GM11168 (cell line): ENCODE measurements around the gene SPIN4.
"Not testable (repeated sequence)": the region's sequence is repeated elsewhere in the genome, so short reads cannot be mapped to it uniquely, and the experiment has no call there.

ENCODE experiments used
- in situ Hi-C: fragments of 300-500 bp; cut with MboI; formaldehyde crosslinking; loops from one replicate; pipeline ENCODE4 v1.12.0; 2022; ENCODE audit warnings: low sequenced_read_pairs; ENCODE audit not compliant: unreplicated experiment

Gene SPIN4

DNA sequence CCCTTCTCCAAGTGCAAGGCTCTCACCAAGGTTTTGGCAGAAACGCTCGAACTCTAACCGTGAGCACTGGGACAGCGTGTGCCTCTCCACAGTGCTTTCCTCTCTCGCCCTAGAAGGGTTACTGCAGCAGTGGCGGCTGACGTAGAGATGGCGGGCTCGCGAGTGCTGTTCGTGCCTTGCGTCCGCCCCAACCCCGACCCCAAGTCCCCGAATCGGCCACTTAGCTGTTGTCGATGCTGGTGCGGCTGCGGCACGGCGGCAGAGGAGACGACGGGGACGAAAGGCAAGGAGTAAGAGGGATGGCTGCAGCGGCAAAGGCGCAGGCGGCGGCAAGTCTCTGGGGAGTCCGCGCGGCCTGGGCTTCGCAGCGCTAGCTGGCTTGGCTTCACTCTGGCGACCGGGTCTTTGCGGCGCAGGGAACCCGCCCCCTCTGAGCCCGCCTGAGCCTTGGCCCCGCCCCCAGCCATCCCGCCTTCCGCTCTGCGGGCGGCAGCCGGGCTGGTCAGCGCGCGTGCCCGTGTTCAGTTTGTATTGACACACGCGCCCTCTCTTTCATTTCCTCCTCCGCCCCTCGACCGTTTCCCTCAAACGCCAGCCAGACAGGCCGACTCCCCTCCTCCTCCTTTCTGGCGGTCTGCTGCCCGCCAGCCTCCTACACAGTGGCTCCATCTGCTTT is at the start of gene SPIN4:
Gene SPIN4, minus strand, starts transcription at position 392 of the 676 bp plus-strand sequence. CDS start 513 bp downstream, outside the sequence.
- in situ Hi-C loops = no loop called here

DNA sequence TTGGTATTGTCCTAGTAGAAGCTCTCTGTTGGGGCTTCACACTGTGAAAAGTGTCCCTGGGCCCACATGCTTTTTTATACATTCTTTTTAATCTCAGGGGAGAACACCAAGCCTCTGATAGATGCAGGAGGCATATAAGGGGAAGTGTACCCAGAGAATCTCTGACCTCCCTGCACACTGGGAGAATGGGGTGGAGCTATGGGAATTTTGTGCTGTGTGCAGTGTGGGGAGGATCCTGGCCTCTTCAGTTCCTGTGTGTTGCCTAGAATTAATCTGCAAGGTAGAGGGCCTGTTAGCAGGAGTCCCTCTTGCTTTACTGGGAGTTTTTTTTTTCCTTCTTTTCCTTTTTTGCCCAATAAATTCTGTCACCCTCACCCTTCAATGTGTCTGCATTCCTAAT is 49.2 kb upstream of the SPIN4 start:
- in situ Hi-C loops = no loop called here

DNA sequence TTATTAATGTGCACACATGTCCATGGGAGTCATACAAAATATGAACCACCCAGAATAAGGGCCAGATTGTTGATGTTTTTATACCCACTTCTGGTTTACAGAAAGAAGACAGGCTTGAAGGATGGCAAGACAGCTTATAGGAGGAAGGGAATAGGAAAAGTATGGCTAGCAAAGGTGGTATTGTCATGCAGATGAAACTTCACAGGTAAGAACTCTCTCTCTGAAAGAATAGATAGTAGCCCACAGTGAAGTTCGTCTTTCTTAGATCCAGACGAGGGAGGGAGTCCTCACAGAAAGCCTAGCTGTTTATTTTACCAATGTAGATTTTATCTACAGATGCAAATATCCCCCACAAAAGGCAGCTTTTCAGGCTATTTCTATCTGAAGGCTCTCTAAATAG is 43.7 kb upstream of the SPIN4 start:
- in situ Hi-C loops = no loop called here

DNA sequence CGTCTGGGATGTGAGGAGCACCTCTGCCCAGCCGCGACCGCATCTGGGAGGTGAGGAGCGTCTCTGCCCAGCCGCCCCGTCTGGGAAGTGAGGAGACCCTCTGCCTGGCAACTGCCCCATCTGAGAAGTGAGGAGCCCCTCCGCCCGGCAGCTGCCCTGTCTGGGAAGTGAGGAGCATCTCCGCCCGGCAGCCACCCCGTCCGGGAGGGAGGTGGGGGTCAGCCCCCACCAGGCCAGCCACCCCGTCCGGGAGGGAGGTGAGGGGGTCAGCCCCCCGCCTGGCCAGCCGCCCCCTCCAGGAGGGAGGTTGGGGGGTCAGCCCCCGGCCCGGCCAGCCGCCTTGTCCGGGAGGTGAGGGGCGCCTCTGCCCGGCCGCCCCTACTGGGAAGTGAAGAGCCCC is 42.0 kb upstream of the SPIN4 start:
- in situ Hi-C loops = not testable (repeated sequence)

DNA sequence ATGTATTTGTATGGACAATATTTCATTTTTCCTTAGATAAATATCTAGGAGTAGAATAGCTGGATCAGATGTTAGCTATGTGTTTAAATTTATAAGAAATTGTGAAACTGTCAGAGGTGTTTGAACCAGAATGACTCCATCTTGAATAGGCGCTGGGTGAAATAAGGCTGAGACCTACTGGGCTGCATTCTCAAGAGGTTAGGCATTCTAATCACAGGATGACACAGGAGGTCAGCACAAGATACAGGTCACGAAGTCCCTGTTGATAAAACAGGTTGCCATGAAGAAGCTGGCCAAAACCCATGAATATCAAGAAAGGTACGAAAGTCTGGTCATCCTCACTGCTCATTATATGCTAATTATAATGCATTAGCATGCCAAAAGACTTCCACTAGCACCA is 36.3 kb upstream of the SPIN4 start:
- in situ Hi-C loops = no loop called here

DNA sequence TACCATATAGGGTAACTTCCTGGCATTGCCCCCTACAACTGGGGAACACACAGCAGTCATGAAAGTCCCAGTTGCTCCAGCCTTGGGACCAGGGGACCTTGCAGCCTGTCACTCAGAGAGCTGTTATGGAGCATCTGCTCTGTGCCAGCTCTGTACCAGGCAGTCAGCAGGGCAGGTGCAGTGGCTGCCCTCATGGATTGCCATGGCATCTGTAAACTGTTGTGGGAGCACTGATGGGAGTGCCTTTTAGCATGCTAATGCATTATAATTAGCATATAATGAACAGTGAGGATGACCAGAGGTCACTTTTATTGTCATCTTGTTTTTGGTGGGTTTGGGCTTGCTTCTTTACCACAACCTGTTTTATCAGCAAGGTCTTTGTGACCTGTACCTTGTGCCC is 33.1 kb upstream of the SPIN4 start:
- in situ Hi-C loops = not testable (repeated sequence)

DNA sequence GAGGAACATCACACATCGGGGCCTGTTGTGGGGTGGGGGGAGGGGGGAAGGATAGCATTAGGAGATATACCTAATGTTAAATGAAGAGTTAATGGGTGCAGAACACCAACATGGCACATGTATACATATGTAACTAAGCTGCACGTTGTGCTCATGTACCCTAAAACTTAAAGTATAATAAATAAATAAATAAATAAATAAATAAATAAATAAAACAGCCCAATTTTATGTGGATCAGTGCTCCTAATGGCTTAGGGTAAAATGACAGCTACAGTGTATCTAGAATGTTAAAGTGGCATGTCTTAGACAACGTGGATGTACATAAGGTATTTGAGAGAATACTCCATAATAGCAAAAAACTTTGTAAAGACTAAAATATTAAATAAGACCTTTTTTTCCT is 21.9 kb upstream of the SPIN4 start:
- in situ Hi-C loops = not testable (repeated sequence)

DNA sequence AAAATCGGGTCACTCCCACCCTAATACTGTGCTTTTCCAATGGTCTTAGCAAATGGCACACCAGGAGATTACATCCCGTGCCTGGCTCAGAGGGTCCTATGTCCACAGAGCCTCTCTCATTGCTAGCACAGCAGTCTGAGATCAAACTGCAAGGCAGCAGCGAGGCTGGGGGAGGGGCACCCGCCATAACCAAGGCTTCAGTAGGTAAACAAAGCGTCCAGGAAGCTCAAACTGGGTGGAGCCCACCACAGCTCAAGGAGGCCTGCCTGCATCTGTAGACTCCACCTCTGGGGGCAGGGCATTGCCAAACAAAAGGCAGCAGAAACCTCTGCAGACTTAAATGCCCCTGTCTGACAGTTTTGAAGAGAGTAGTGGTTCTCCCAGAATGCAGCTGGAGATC is 16.6 kb upstream of the SPIN4 start:
- in situ Hi-C loops = not testable (repeated sequence)

DNA sequence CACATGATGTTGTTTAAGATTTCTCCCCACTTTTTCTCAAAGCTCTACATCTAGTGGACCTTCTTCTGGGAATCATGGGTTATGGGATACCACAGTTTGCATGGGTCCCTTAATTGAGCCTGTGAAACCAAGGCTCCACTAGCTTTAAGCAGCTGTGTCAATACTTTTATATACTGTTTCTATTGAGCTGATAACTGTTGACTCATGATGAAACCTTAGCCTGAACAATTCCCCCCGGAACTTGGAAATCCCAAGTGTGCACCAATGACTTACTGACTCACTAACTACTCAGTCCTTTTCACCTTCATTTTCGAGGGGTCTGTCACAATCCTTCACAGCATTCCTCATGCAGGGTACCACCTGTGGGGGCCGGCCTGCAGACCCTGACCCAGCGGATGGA is 12.7 kb upstream of the SPIN4 start:
- in situ Hi-C loops = no loop called here

DNA sequence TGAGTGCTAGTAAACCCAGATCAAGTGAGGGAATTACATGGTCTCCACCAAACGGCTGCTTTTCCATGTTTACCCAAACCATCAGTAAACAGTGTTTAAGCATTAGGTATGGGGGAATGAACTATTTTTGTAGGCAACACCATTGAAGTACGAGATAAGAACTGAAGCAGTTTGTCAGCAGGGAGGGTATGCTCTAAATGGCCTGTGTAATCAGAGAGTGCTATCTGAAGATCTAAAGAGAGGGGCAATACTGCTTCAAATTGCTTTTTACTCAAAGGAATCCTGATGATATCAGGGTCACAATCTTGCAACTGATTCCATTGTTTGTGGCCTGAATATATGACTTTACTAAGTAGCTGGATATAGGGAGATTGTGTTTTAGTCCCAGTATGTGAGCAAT is 10.4 kb upstream of the SPIN4 start:
- in situ Hi-C loops = no loop called here

DNA sequence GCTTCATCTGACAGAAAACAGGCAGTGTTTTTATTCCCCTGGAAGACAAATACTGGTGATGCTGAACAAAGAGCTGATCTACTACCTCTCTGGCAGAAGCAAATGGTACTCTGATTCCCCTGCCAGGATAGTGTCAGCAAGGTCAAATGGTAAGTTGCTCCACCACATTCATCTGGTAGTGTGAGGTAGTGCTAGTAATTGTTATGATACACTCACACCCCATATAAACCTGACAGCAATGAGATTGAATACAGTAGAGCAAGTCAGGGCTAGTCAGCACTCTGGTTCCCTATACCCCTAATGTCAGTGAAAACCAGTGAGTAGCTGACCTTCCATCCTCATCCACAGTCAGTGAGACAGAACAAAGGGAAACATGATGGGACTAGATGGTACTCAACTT is 3.4 kb upstream of the SPIN4 start:
- in situ Hi-C loops = no loop called here

DNA sequence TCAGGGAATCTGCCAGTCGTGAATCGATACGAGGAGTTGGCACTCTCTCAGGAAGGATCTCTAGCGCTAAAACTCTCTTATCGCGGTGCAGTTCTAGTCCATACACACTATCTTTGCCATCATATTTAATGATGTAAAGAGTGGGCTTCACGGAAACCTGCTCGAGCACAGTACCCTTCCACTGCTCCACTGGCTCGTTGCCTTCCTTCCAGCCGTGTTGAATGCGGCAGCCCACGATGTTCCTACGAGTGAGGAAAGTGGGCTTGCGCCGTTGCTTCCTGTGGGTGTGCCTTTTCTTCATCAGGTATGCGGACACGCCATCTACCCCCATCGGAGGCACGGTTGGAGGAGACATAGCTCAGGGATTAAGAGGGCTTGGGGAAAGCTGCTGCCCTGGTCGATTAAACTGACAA is 661 bp downstream of the SPIN4 start:
- in situ Hi-C loops = no loop called here

DNA sequence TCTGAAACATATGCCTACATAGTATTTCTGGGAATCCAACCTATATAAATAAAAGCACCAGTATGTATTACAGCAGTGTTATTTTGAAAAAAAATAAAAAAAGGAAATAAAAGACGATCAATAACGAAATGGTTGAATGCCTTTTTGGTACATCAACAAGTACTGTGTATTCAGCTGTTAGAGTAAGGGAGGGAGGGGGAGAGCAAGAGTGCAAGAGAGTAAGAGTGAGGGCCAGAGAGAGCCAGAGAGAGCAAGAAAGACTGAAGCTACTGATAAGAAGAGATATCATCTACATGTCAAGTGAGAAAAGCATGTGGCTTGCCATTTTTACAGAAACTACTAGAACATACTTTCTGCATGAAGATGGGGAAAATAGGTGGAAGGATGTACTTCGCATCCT is 1.8 kb downstream of the SPIN4 start:
- in situ Hi-C loops = no loop called here

DNA sequence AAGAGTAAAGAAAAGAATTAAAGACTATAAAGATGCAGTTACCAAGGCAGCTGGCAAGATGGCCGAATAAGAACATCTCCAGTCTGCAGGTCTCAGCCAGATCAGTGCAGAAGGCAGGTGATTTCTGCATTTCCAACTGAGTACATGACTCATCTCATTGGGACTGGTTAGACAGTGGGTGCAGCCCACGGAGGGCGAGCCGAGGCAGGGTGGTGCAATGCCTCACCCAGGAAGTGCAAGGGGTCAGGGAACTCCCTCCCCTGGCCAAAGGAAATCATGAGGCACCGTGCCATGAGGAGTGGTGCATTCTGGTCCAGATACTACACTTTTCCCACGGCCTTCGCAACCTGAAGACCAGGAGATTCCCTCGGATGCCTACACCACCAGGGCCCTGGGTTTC is 20.5 kb downstream of the SPIN4 start:
- in situ Hi-C loops = no loop called here

DNA sequence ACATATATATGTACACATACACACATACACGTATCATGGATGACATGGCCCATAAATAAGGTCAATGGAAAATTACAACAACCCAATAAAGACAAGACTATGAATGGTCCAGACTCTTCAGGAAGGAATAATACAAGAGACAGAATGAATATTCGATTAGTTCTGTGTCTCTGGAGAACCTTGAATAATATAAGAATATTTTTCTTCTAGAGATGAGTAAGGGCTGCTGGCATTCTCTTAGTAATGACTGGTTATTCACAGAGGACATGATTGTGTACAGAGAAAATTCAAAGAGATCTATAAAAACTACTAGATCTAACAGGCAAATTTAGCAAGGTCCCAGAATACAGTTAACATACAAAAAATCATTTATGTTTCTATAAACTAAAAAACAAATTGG is 23.3 kb downstream of the SPIN4 start:
- in situ Hi-C loops = no loop called here

DNA sequence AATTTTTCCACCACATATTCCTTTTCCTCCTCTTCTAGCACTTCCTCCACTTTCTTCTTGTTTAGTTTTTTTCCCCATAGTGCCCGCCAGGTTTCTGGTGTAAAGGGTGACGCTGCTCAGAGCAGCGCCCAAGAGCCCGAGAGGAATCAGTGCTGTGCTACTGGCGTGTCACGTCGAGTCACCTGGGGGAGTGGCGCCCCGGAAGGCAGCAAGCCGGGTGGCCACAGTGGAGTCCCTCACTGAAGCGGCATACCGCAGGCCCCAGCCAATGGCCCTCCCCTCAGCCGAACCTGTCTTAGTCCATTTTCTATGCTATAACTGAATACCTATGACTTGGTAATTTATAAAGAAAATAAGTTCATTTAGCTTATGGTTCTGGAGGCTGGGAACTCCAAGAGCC is 51.5 kb downstream of the SPIN4 start:
- in situ Hi-C loops = no loop called here
